HT-29 (cell line): ENCODE data around the gene DCAF11. TPM values are rescaled to one million over a fixed set of nuclear protein-coding genes. Genes with fewer than 3 reads are reported as not detected.

ENCODE experiments used
- DNase-seq: peaks from one replicate; pipeline ENCODE4 v3.0.0-alpha.2; 2015; ENCODE audit warnings: low spot score
- total RNA-seq: library from RNA; depleted of rRNA; stranded (reverse); fragments of >200 nt; shearing (Covaris generic); gene quantifications from 2 replicates; pipeline ENCODE4 v1.2.3, GENCODE V29; 2014

The DCAF11 gene
- total RNA-seq, 1 experiment from 2014 or later = 75.8 TPM

GRCh38 chr14:24138396-24139271, 24.1 kb downstream of the DCAF11 start:
- DNase-seq = no peak

GRCh38 chr14:24139272-24139934, 24.8 kb downstream of the DCAF11 start:
- DNase-seq = peak; percentile 32

- peak; percentile 98 for DNase-seq
Measured at GRCh38 chr14:24141097-24141880, 26.7 kb downstream of the DCAF11 start, which contains the start of gene EMC9. Gene EMC9, minus strand, starts transcription at chr14:24141591. Its CDS starts 287 bp downstream, at chr14:24141304.

GRCh38 chr14:24143511-24143910, 28.9 kb downstream of the DCAF11 start:
- no peak for DNase-seq

- DNase-seq = no peak
Measured at GRCh38 chr14:24144451-24144850, 29.9 kb downstream of the DCAF11 start.

- DNase-seq = no peak
Measured at GRCh38 chr14:24145219-24145618, 30.6 kb downstream of the DCAF11 start.

GRCh38 chr14:24145690-24146452, 31.3 kb downstream of the DCAF11 start:
- no peak for DNase-seq

- DNase-seq = peak; percentile 88
Measured at GRCh38 chr14:24146453-24146977, 31.9 kb downstream of the DCAF11 start, which contains the start of gene PSME2. Gene PSME2, minus strand, starts transcription at chr14:24146610. Its CDS starts 29 bp downstream, at chr14:24146581.

- DNase-seq = peak; percentile 94
Measured at GRCh38 chr14:24146978-24147760, 32.6 kb downstream of the DCAF11 start, which contains the start of gene RNF31. Gene RNF31, plus strand, starts transcription at chr14:24147498. Its CDS starts 201 bp downstream, at chr14:24147699.

- no peak for DNase-seq
Measured at GRCh38 chr14:24147761-24148428, 33.3 kb downstream of the DCAF11 start.

GRCh38 chr14:24149302-24149969, 34.9 kb downstream of the DCAF11 start:
- no peak for DNase-seq

- DNase-seq = no peak
Measured at GRCh38 chr14:24150061-24150460, 35.5 kb downstream of the DCAF11 start.

GRCh38 chr14:24150567-24150966, 36.0 kb downstream of the DCAF11 start:
- no peak for DNase-seq

GRCh38 chr14:24150993-24151392, 36.4 kb downstream of the DCAF11 start:
- no peak for DNase-seq

GRCh38 chr14:24151404-24152080, 37.0 kb downstream of the DCAF11 start:
- no peak for DNase-seq

GRCh38 chr14:24155100-24155499, 40.5 kb downstream of the DCAF11 start:
- DNase-seq = no peak

GRCh38 chr14:24156840-24157239, 42.3 kb downstream of the DCAF11 start:
- DNase-seq = no peak

GRCh38 chr14:24157331-24157730, 42.8 kb downstream of the DCAF11 start:
- no peak for DNase-seq
